IPS-18a (cell line): ENCODE results near the gene MIOX.
"Not testable (repeated sequence)": the region's sequence is repeated elsewhere in the genome, so short reads cannot be mapped to it uniquely, and the experiment has no call there.

Experiments
- H3K27ac ChIP-seq: one replicate; pipeline ENCODE4 v1.5.1; 2013; ENCODE audit warnings: low read length
- H3K27me3 ChIP-seq: one replicate; pipeline ENCODE4 v1.6.1; 2013; ENCODE audit warnings: mild to moderate bottlenecking, low read length; ENCODE audit not compliant: control insufficient read depth, insufficient read depth
- H3K36me3 ChIP-seq: one replicate; pipeline ENCODE4 v1.6.1; 2013; ENCODE audit warnings: low read depth, low read length; ENCODE audit not compliant: control insufficient read depth
- H3K4me1 ChIP-seq: one replicate; pipeline ENCODE4 v1.6.1; 2013; ENCODE audit warnings: low read depth, low read length; ENCODE audit not compliant: control insufficient read depth
- H3K4me3 ChIP-seq: one replicate; pipeline ENCODE4 v1.5.1; 2013; ENCODE audit warnings: low read length
- H3K9ac ChIP-seq: one replicate; pipeline ENCODE4 v1.6.1; 2013; ENCODE audit warnings: mild to moderate bottlenecking, low read length, moderate library complexity
- H3K9me3 ChIP-seq: one replicate; pipeline ENCODE4 v1.6.1; 2013; ENCODE audit warnings: low read depth, low read length; ENCODE audit not compliant: control insufficient read depth

The MIOX gene

DNA sequence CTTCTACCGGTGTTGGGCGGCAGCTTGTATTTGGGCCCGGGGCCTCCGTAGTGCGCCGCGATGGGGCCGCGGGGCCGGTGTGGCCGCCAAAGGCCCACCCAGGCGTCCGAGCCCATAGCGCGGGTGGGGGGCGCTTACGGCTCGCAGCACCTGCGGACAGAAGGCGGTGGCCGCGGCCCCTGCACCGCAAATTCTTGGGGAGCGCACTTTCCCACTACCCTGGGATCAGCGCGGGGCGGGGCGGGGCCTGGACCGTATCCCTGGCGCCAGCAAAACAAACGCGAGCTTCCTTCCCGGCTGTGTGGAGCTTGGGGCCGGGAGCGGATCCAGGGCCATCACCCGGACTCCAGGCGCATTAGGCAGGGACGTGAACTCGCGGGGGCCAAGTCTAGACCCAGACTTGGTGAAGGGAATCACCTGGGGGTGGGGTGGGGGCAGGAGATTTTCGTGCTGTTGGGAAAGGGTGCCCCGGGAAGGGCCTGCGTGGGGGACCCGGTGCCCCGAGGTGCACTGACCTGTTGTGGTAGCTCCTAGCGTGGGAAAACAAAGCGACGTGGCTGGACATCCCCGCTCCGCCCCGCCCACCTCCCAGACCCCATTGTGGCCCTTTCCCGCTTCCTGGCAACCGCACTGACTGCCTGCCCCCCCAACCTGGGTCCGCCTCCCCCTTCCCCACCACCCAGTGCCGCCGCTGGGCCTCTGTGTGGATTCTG is 45.5 kb downstream of the MIOX start:
- H3K9me3 ChIP-seq: no peaks in the 10 kb centered on the region
- H3K9ac ChIP-seq: peak overlapping the region; percentile 28
- peaks cover 72% of the 10 kb centered on the region for H3K27me3 ChIP-seq
- no peak overlapping the region for H3K27ac ChIP-seq
- H3K4me1 ChIP-seq: peaks cover 3% of the 10 kb centered on the region
- peak overlapping the region; percentile 57 for H3K4me3 ChIP-seq
- no peaks in the 10 kb centered on the region for H3K36me3 ChIP-seq

- peaks cover 62% of the 10 kb centered on the region for H3K27me3 ChIP-seq
- H3K4me3 ChIP-seq: no peak overlapping the region
- H3K27ac ChIP-seq: no peak overlapping the region
- H3K4me1 ChIP-seq: peaks cover 3% of the 10 kb centered on the region
- H3K9ac ChIP-seq: no peak overlapping the region
- no peaks in the 10 kb centered on the region for H3K9me3 ChIP-seq
- H3K36me3 ChIP-seq: no peaks in the 10 kb centered on the region
Measured at GRCh38 chr22:50532824-50533796, 46.5 kb downstream of the MIOX start.

GRCh38 chr22:50533856-50534711 is 47.4 kb downstream of the MIOX start:
- H3K9me3 ChIP-seq: not testable (repeated sequence)

GRCh38 chr22:50535113-50535512 is 48.5 kb downstream of the MIOX start:
- no peak overlapping the region for H3K4me3 ChIP-seq
- no peak overlapping the region for H3K9ac ChIP-seq
- peaks cover 3% of the 10 kb centered on the region for H3K4me1 ChIP-seq
- no peak overlapping the region for H3K27ac ChIP-seq
- H3K36me3 ChIP-seq: no peaks in the 10 kb centered on the region
- no peaks in the 10 kb centered on the region for H3K9me3 ChIP-seq
- H3K27me3 ChIP-seq: peaks cover 42% of the 10 kb centered on the region

More at GRCh38 chr22:50533856-50534711, 47.4 kb downstream of the MIOX start:
- not testable (repeated sequence) for H3K4me1 ChIP-seq, H3K27ac ChIP-seq, H3K4me3 ChIP-seq, H3K9ac ChIP-seq, H3K36me3 ChIP-seq
- H3K27me3 ChIP-seq: peaks cover 52% of the 10 kb centered on the region

DNA sequence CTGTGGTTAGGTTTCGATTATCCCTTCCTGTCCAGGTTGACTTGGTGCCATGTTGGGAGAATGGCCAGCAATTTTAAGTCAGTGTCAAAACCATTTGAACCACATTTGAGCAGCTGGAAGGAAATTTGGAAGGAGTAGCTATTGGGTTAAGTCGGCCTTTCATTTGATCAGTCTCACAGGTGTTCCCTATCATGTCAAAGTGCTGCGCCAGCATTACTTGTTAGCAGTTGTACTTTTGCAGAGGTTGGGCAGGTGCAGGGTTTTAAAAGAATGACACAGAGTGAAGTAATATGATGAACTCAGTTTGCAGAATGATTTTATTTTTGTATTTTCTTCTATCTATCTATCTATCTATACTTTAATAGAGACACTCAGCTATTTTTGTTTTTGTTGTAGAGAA is 49.6 kb downstream of the MIOX start:
- H3K36me3 ChIP-seq: no peaks in the 10 kb centered on the region
- H3K27ac ChIP-seq: no peak overlapping the region
- no peak overlapping the region for H3K9ac ChIP-seq
- peaks cover 31% of the 10 kb centered on the region for H3K27me3 ChIP-seq
- no peak overlapping the region for H3K4me3 ChIP-seq
- no peaks in the 10 kb centered on the region for H3K4me1 ChIP-seq
- no peaks in the 10 kb centered on the region for H3K9me3 ChIP-seq

DNA sequence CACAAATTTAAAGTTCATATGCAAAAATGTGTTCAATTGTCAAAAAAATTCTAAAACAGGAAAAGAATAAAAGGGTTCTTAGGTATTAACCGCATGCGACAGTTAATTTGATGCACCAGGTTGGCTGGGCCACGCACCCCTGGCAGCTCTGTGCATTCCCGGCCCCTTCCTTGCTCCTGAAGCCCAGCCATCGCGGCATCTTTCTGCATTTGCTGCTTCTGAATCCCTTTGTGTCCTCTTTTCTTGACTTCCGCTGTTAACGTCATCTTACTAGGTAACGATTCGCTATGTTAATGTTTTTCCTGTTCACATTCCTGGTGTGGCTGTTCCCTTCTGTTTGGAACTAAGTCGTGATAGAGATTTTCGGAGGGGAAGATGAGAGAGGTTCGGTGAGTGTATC is 51.1 kb downstream of the MIOX start:
- Histone ChIP-seq H3K9me3 (no peaks in the 10 kb centered on the region), H3K9ac (no peak overlapping the region), H3K4me1 (no peaks in the 10 kb centered on the region), H3K4me3 (no peak overlapping the region), H3K36me3 (no peaks in the 10 kb centered on the region), H3K27ac (no peak overlapping the region), H3K27me3 (peaks cover 15% of the 10 kb centered on the region)
